GM12878 (cell line): ENCODE results near the gene NDST4. TPM values are rescaled to one million over a fixed set of nuclear protein-coding genes. Genes with fewer than 3 reads are reported as not detected.
A peak's percentile ranks its signal among the peaks of the same experiment; 100 is the strongest.

Experiments
- ATAC-seq: fragments of 200-7000 bp; cut with Tn5 transposase; 3 replicates; pipeline ENCODE4 v1.9.1; 2020; ENCODE audit warnings: mild to moderate bottlenecking, moderate library complexity
- BruUV-seq: library from RNA; stranded (reverse); fragments of 400-500 nt; replicated peaks from 2 replicates; lab custom pipeline; 2021; lab: Mats Ljungman, UMichigan
- CTCF ChIA-PET: fragments of 300-600 bp; sonication (Branson Sonifier 250); formaldehyde crosslinking; extraction: SDS; loops from one replicate; lab custom pipeline; 2021; ENCODE audit warnings: inconsistent platforms; lab: Yijun Ruan, JAX
- POLR2A ChIA-PET: fragments of 350-600 bp; formaldehyde crosslinking; extraction: SDS; loops from one replicate; lab custom pipeline; 2021; ENCODE audit warnings: inconsistent platforms; lab: Charles Lee
- RAD21 ChIA-PET: fragments of 300-600 bp; sonication (Branson Sonifier 250); formaldehyde crosslinking; loops from one replicate; lab custom pipeline; 2023; ENCODE audit warnings: antibody characterized with exemption; ENCODE audit not compliant: unreplicated experiment; lab: Charles Lee
- SMC1A ChIA-PET: fragments of 300-600 bp; sonication (Branson Sonifier 250); formaldehyde crosslinking; loops from one replicate; lab custom pipeline; 2023; ENCODE audit not compliant: unreplicated experiment, uncharacterized antibody; lab: Charles Lee
- DNase-seq: peaks from one replicate; pipeline ENCODE4 v3.0.0-alpha.2; 2011; ENCODE audit warnings: low read depth, low spot score
- FAIRE-seq: peaks from 3 replicates; lab custom pipeline; 2011; peaks lifted over from hg19 to GRCh38; lab: Jason Lieb, UNC
- H2AFZ ChIP-seq: 2 replicates; pipeline ENCODE4 v1.6.0; 2011; ENCODE audit warnings: low read depth, low read length, control low read depth; ENCODE audit not compliant: control insufficient read depth
- H3K27ac ChIP-seq: 2 replicates; pipeline ENCODE4 v1.5.1; 2011; ENCODE audit warnings: control low read depth; ENCODE audit not compliant: control insufficient read depth, insufficient read depth
- H3K27me3 ChIP-seq, 2 experiments: replicated peaks in 1 of 2; 2 replicates each; pipeline versions ENCODE4 v1.6.0 to v1.6.1; 2011; ENCODE audit warnings: low read length in 1 of 2; ENCODE audit not compliant: control insufficient read depth in 2 of 2, insufficient read depth in 2 of 2
- H3K36me3 ChIP-seq, 2 experiments: 2 replicates each; pipeline ENCODE4 v1.5.1; 2011; ENCODE audit warnings: low read length in 1 of 2; ENCODE audit not compliant: control insufficient read depth in 2 of 2, insufficient read depth in 2 of 2
- H3K4me1 ChIP-seq: 2 replicates; pipeline ENCODE4 v1.6.1; 2011; ENCODE audit warnings: mild to moderate bottlenecking, low read length, moderate library complexity, mixed read lengths; ENCODE audit not compliant: control insufficient read depth, insufficient read depth
- H3K4me2 ChIP-seq: 2 replicates; pipeline ENCODE4 v1.6.0; 2011; ENCODE audit warnings: control low read depth; ENCODE audit not compliant: control insufficient read depth, insufficient read depth
- H3K4me3 ChIP-seq: fragments of 200-600 bp; sonication (generic); 2 replicates; pipeline ENCODE4 v1.5.1; 2016
- H3K79me2 ChIP-seq: 2 replicates; pipeline ENCODE4 v1.6.0; 2011; ENCODE audit warnings: low read length; ENCODE audit not compliant: control insufficient read depth, insufficient read depth
- H3K9ac ChIP-seq: 2 replicates; pipeline ENCODE4 v1.8.0; 2011; ENCODE audit warnings: low read length, control low read depth, mixed read lengths; ENCODE audit not compliant: control insufficient read depth, insufficient read depth
- H3K9me3 ChIP-seq: replicated peaks from 3 replicates; pipeline ENCODE4 v1.5.1; 2011; ENCODE audit warnings: mild to moderate bottlenecking, low read length; ENCODE audit not compliant: control insufficient read depth, insufficient read depth
- H4K20me1 ChIP-seq: 2 replicates; pipeline ENCODE4 v1.6.0; 2011; ENCODE audit not compliant: control insufficient read depth, insufficient read depth
- HSF1 ChIP-seq: fragments of 150-350 bp; IDR thresholded peaks from 2 replicates; pipeline ENCODE4 v1.6.1; 2014; ENCODE audit warnings: mild to moderate bottlenecking, low read depth, low read length
- JUND ChIP-seq: IDR thresholded peaks from 2 replicates; pipeline ENCODE4 v1.6.1; 2012; ENCODE audit warnings: low read depth, mild to moderate bottlenecking, low read length, improper control_type of control experiment, moderate library complexity
- NKRF ChIP-seq: fragments of 450-650 bp; conservative IDR thresholded peaks from 2 replicates; pipeline ENCODE4 v1.6.1; 2017; ENCODE audit warnings: mild to moderate bottlenecking, moderate library complexity
- NR2F1 ChIP-seq: fragments of 450-650 bp; conservative IDR thresholded peaks from 2 replicates; pipeline ENCODE4 v1.6.1; 2017; ENCODE audit warnings: mild to moderate bottlenecking
- NRF1 ChIP-seq: conservative IDR thresholded peaks from 2 replicates; pipeline ENCODE4 v1.6.1; 2011; ENCODE audit warnings: mild to moderate bottlenecking, low read depth, low read length, improper control_type of control experiment
- PKNOX1 ChIP-seq: fragments of 450-650 bp; IDR thresholded peaks from 2 replicates; pipeline ENCODE4 v1.6.1; 2016; ENCODE audit warnings: mild to moderate bottlenecking
- RAD21 ChIP-seq: IDR thresholded peaks from 2 replicates; pipeline ENCODE4 v1.6.1; 2011; ENCODE audit warnings: mild to moderate bottlenecking, low read depth, low read length, moderate library complexity; ENCODE audit not compliant: insufficient read depth
- RBBP5 ChIP-seq: fragments of 200-600 bp; sonication (generic); conservative IDR thresholded peaks from 2 replicates; pipeline ENCODE4 v1.6.1; 2016
- SMAD1 ChIP-seq: fragments of 450-650 bp; IDR thresholded peaks from 2 replicates; pipeline ENCODE4 v1.6.1; 2018; ENCODE audit warnings: mild to moderate bottlenecking, low read depth; ENCODE audit not compliant: partially characterized antibody
- TCF12 ChIP-seq: IDR thresholded peaks from 2 replicates; pipeline ENCODE4 v1.6.1; 2011; ENCODE audit warnings: low read depth, mild to moderate bottlenecking, low read length
- ZZZ3 ChIP-seq: IDR thresholded peaks from 2 replicates; pipeline ENCODE4 v1.6.1; 2011; ENCODE audit warnings: low read depth; ENCODE audit not compliant: control insufficient read depth, insufficient read length
- in situ Hi-C: fragments of 300-500 bp; cut with MboI; formaldehyde crosslinking; loops from 9 replicates; pipeline ENCODE4 v1.14.3; 2018; ENCODE audit warnings: mixed read lengths
- intact Hi-C: fragments of 100-400 bp; cut with micrococcal nuclease; formaldehyde crosslinking; loops from one replicate; pipeline ENCODE4 v1.14.2; 2022; ENCODE audit not compliant: unreplicated experiment
- polyA plus RNA-seq, 11 experiments: library from polyadenylated mRNA; depleted of rRNA in 4 of 11; unstranded in 6 of 11; stranded (reverse) in 5 of 11; fragments of >200 nt; fragmentation: Nextera tagmentation in 4 of 11; fragmentation: Illumina TruSeq in 1 of 11; extraction: Ambion mirVana in 4 of 11; extraction: Trizol in 1 of 11; gene quantifications; 1 replicate in 1 of 11; 2 replicates in 10 of 11; pipeline versions ENCODE4 v1.2.1 to v1.2.3, GENCODE V29; 2011 to 2016; ENCODE audit warnings: inconsistent platforms in 2 of 11, missing spikeins in 2 of 11, low read depth in 1 of 11
- total RNA-seq, 4 experiments: library from RNA; depleted of rRNA in 3 of 4; stranded (reverse); fragments of >200 nt in 3 of 4; fragmentation: Illumina TruSeq in 1 of 4; extraction: Trizol in 1 of 4; gene quantifications; 2 replicates each; pipeline versions ENCODE4 v1.2.1 to v1.2.3, GENCODE V29; 2013 to 2021

The NDST4 gene
- total and polyA plus RNA-seq, 10 of the 15 experiments (the other 5 are each of a cell fraction or from before 2014, with no cell fraction given) = 0.04 to 0.11 (median 0.07) TPM; not detected in 6

- TF ChIP-seq PKNOX1 (no peak), JUND (no peak), RAD21 (0 out of 2 replicates have a peak, but pooled peaks have one; percentile 13), NRF1 (no peak), NKRF (no peak)
Observed at GRCh38 chr4:115042496-115042895, 70.9 kb downstream of the NDST4 start (continued).

- Histone ChIP-seq H3K27ac (no peak overlapping the region), H3K79me2 (no peaks in the 10 kb centered on the region), H2AFZ (no peak overlapping the region), H4K20me1 (no peaks in the 10 kb centered on the region), H3K36me3 (no peaks in the 10 kb centered on the region), H3K4me3 (no peak overlapping the region), H3K9me3 (no peaks in the 10 kb centered on the region), H3K9ac (no peak overlapping the region), H3K4me2 (no peak overlapping the region), H3K27me3 (no peaks in the 10 kb centered on the region), H3K4me1 (no peaks in the 10 kb centered on the region)
- TF ChIP-seq ZZZ3 (no peak), SMAD1 (no peak), TCF12 (no peak), RBBP5 (no peak), HSF1 (no peak), NR2F1 (no peak)
- CTCF ChIA-PET = no interaction called here
- RAD21 ChIA-PET = no interaction called here
- SMC1A ChIA-PET = no interaction called here
- no TSS peak for BruUV-seq
- ATAC-seq (no peak), FAIRE-seq (no peak), DNase-seq (no peak)
- intact Hi-C loops = no loop called here
- in situ Hi-C loops = no loop called here
- POLR2A ChIA-PET = no interaction called here
Observed at GRCh38 chr4:115030281-115030680, 83.1 kb downstream of the NDST4 start.
